Activated CD8-positive, alpha-beta memory T cell treated with anti-CD3 and anti-CD28 coated beads, Interleukin-2, amount 10 ng/mL, durations not matched to agents 7 days and 5 days (primary cell): ENCODE measurements around the gene ENPP5. TPM values are rescaled to one million over a fixed set of nuclear protein-coding genes. Genes with fewer than 3 reads are reported as not detected.
"Not testable (repeated sequence)": the region's sequence is repeated elsewhere in the genome, so short reads cannot be mapped to it uniquely, and the experiment has no call there.

ENCODE experiments used
- ATAC-seq: fragments of 150-1000 bp; cut with Tn5 transposase; one replicate; pipeline ENCODE4 v1.10.0; 2021; ENCODE audit warnings: moderate library complexity
- CTCF ChIA-PET: fragments of 350-600 bp; sonication (Branson Sonifier 250); formaldehyde crosslinking; loops from one replicate; lab custom pipeline; 2021; ENCODE audit warnings: antibody characterized with exemption; lab: Charles Lee
- DNase-seq: peaks from one replicate; pipeline ENCODE4 v3.0.0-alpha.2; 2020
- H3K27ac Mint-ChIP-seq: one replicate; pipeline ENCODE4 v1.8.0; 2021; ENCODE audit warnings: mild to moderate bottlenecking, mixed read lengths
- H3K27me3 Mint-ChIP-seq: one replicate; pipeline ENCODE4 v1.8.0; 2021; ENCODE audit warnings: mixed read lengths
- H3K36me3 Mint-ChIP-seq: one replicate; pipeline ENCODE4 v1.8.0; 2021; ENCODE audit warnings: mild to moderate bottlenecking, mixed read lengths
- H3K4me1 Mint-ChIP-seq: one replicate; pipeline ENCODE4 v1.8.0; 2021; ENCODE audit warnings: mixed read lengths
- H3K4me3 Mint-ChIP-seq: one replicate; pipeline ENCODE4 v1.8.0; 2021; ENCODE audit warnings: mild to moderate bottlenecking, moderate library complexity, mixed read lengths
- H3K9me3 Mint-ChIP-seq: one replicate; pipeline ENCODE4 v1.8.0; 2022; ENCODE audit warnings: low read depth, mixed read lengths
- total RNA-seq, 2 experiments: library from RNA; stranded (reverse); gene quantifications; one replicate each; pipeline ENCODE4 v1.2.3, GENCODE V29; 2021

Gene ENPP5
- total RNA-seq, 2 experiments from 2014 or later = 0.58 TPM; not detected in 1

DNA sequence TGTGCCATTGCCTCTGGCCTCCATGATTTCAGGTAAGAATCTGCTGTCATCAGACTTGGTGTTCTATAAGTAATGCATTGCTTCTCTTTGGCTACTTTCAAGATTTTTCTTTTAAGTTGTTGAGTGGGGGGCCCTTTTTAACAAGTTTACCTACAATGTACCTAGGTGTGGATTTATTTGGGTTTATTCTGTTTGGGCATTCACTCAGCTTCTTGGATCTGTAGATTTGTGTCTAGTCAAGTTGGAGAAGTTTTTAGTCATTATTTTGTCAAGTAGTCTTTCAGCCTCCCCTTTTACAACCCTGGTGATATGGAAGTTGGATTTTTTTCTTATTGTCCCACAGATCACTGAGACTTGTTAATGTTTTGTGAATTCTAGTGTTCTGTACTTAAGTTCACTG, 14.1 kb downstream of the ENPP5 start:
- CTCF ChIA-PET = no interaction called here
- DNase-seq = no peak
- Mint-ChIP-seq H3K27ac (no peak overlapping the region), H3K9me3 (peaks cover 3% of the 10 kb centered on the region), H3K27me3 (peaks cover 12% of the 10 kb centered on the region), H3K4me3 (no peak overlapping the region), H3K36me3 (no peaks in the 10 kb centered on the region), H3K4me1 (no peaks in the 10 kb centered on the region)
- ATAC-seq = no peak

DNA sequence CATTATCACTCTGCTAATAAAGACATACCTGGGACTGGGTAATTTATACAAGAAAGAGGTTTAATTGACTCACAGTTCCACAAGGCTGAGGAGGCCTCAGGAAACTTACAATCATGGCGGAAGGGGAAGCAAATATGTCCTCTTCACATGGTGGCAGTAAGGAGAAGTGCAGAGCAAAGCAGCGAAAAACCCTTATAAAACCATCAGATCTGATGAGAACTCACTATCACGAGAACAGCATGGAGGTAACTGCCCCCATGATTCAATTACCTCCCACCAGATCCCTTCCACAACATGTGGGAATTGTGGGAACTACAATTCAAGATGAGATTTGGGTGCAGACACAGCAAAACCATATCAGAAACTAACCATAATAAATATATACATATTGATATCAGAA, 21.7 kb downstream of the ENPP5 start:
- H3K9me3 Mint-ChIP-seq, H3K27ac Mint-ChIP-seq, ATAC-seq, H3K36me3 Mint-ChIP-seq, DNase-seq, H3K4me3 Mint-ChIP-seq, CTCF ChIA-PET, H3K27me3 Mint-ChIP-seq, H3K4me1 Mint-ChIP-seq: not testable (repeated sequence)

DNA sequence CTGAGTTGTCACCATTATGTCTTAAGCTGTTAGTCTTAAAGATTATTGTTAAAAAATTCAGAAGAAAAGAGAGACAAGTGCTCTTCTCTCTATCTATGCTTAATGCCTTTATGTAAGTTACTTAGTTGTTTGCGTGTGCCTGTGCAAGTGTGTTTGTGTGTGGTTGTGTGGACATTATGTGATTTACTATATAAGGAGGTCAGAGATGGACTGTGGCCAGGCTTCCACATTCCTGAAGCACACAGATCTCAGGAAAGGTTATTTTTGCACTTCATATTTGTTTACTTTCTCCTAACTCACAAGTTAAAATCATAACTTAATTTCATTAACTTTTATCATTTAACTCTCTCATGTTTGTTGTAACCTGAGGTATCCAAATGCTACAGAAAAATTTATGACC, 26.5 kb downstream of the ENPP5 start:
- no peak overlapping the region for H3K27ac Mint-ChIP-seq
- no peaks in the 10 kb centered on the region for H3K27me3 Mint-ChIP-seq
- ATAC-seq (no peak), DNase-seq (no peak)
- H3K36me3 Mint-ChIP-seq = peaks cover 8% of the 10 kb centered on the region
- no peaks in the 10 kb centered on the region for H3K9me3 Mint-ChIP-seq
- peaks cover 6% of the 10 kb centered on the region for H3K4me1 Mint-ChIP-seq
- CTCF ChIA-PET = no interaction called here
- no peak overlapping the region for H3K4me3 Mint-ChIP-seq

DNA sequence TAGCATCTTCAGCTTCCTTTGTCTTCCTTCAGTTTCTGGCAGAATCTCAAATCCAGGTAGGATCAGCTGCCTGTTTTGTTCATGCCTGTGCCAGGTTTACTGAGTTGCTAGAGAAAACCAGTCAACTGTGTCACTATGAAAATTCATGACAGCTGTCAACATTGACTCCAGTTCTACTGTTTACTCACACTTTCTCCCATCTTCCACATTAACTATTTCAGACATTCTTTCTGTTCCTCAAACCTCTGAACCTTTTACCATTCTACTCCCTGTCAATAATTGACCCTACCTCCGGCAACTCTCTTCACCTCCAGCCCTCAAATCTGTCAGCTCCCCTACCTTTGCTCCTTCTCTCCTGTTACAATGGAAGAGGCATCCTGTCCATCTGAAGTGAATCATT, 32.5 kb downstream of the ENPP5 start:
- Mint-ChIP-seq H3K4me3 (no peak overlapping the region), H3K36me3 (peaks cover 10% of the 10 kb centered on the region), H3K27ac (no peak overlapping the region), H3K9me3 (no peaks in the 10 kb centered on the region), H3K4me1 (peaks cover 10% of the 10 kb centered on the region), H3K27me3 (no peaks in the 10 kb centered on the region)
- DNase-seq (no peak), ATAC-seq (no peak)
- CTCF ChIA-PET = interaction anchor here (1.0 to 1.9 kb wide), 2 partner anchors 9 to 42 kb away, joined by 3 to 8 read pairs; partner anchors contain the start of gene ENPP4

DNA sequence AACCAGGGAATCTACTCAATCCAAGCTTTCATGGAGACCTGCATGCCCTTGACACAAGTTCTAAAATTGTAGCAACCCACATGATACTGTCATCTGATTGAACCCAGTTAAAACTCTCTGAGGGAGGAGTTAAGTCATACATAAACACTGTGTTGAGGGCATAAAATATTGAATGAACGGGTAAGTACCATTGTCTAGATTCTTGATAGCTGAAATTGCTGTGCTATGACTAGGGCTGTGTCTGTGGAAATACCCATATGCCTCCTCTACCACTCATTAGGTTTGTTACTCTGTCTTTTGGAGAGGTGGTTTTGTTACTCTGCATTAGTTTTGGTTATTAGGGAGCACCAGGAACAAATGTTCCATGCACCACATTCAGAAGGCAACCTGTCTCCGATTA, 33.4 kb downstream of the ENPP5 start:
- Mint-ChIP-seq H3K9me3 (no peaks in the 10 kb centered on the region), H3K4me3 (no peak overlapping the region), H3K27ac (no peak overlapping the region), H3K27me3 (no peaks in the 10 kb centered on the region), H3K36me3 (peaks cover 5% of the 10 kb centered on the region), H3K4me1 (peaks cover 12% of the 10 kb centered on the region)
- DNase-seq = no peak
- CTCF ChIA-PET = no interaction called here
- no peak for ATAC-seq

DNA sequence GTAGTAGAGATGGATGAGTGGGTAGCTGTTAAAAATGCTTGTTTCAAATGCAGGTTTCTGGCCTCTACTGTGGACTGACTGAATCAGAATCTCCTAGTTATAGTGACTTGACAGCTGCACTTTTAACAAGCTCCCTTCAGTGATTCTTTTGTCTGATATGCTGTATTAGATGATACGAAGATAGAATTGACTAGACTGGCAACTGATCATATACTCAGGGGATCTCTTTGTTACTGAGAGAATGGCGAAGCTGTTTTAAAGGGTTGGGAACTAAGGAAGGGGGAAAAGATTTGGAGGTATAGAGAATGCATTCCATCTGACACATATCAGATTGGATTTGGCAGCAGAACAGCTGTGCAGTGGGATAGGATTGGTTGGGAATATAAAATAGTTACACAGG, 33.9 kb downstream of the ENPP5 start:
- no peak for DNase-seq
- no peak overlapping the region for H3K27ac Mint-ChIP-seq
- peaks cover 7% of the 10 kb centered on the region for H3K36me3 Mint-ChIP-seq
- no peaks in the 10 kb centered on the region for H3K27me3 Mint-ChIP-seq
- no peak for ATAC-seq
- peaks cover 12% of the 10 kb centered on the region for H3K4me1 Mint-ChIP-seq
- H3K4me3 Mint-ChIP-seq = no peak overlapping the region
- CTCF ChIA-PET = no interaction called here
- no peaks in the 10 kb centered on the region for H3K9me3 Mint-ChIP-seq

DNA sequence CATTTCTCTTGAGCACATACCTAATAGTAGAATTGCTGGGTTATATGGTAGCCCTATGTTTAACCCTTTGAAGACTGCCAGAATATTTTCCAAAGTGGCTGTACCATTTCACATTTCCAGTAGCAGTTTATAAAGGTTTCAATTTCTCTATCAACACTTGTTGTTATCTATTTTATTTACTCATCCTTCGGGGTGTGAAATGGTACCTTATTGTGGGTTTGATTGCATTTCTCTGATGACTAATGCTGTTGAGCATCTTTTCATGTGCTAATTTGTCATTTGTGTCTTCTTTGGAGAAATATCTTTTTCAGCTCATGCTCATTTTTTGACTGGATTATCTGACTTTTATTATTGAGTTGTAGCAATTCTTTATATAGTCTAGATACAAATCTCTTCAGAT, 35.6 kb downstream of the ENPP5 start:
- no peak overlapping the region for H3K27ac Mint-ChIP-seq
- CTCF ChIA-PET = no interaction called here
- peaks cover 7% of the 10 kb centered on the region for H3K36me3 Mint-ChIP-seq
- DNase-seq (no peak), ATAC-seq (no peak)
- H3K4me1 Mint-ChIP-seq = peaks cover 14% of the 10 kb centered on the region
- no peaks in the 10 kb centered on the region for H3K9me3 Mint-ChIP-seq
- no peak overlapping the region for H3K4me3 Mint-ChIP-seq
- H3K27me3 Mint-ChIP-seq = no peaks in the 10 kb centered on the region

DNA sequence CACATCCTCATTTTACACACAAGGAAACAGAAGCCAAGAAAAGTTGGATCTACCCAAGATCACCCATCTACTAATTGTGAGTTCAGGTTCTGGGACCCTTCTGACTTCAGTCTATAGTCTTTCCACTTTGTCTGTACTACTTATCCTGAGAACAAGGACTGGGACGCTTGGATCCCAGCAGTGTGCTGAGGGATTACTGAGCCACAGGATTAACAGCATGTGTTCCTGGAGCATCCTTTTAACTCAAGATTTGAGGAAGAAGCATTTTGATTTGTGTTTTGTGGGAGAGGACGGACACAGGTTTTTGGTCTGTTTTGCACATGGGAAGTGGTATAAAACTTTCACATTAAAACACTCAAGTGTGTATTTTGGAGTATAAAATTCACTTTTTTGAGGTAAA, 36.6 kb downstream of the ENPP5 start:
- no peaks in the 10 kb centered on the region for H3K9me3 Mint-ChIP-seq

DNA sequence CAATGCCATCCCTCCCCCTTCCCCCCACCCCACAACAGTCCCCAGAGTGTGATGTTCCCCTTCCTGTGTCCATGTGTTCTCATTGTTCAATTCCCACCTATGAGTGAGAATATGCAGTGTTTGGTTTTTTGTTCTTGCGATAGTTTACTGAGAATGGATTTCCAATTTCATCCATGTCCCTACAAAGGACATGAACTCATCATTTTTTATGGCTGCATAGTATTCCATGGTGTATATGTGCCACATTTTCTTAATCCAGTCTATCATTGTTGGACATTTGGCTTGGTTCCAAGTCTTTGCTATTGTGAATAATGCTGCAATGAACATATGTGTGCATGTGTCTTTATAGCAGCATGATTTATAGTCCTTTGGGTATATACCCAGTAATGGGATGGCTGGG, 39.5 kb downstream of the ENPP5 start:
- DNase-seq, H3K27ac Mint-ChIP-seq, CTCF ChIA-PET, H3K27me3 Mint-ChIP-seq, H3K36me3 Mint-ChIP-seq, H3K4me3 Mint-ChIP-seq, ATAC-seq, H3K9me3 Mint-ChIP-seq: not testable (repeated sequence)
- H3K4me1 Mint-ChIP-seq = peaks cover 31% of the 10 kb centered on the region

More for the DNA sequence above, 36.6 kb downstream of the ENPP5 start:
- H3K4me1 Mint-ChIP-seq = peaks cover 14% of the 10 kb centered on the region
- H3K27ac Mint-ChIP-seq = no peak overlapping the region
- H3K27me3 Mint-ChIP-seq = no peaks in the 10 kb centered on the region
- peaks cover 7% of the 10 kb centered on the region for H3K36me3 Mint-ChIP-seq
- DNase-seq (no peak), ATAC-seq (no peak)
- H3K4me3 Mint-ChIP-seq = no peak overlapping the region
- CTCF ChIA-PET = no interaction called here

DNA sequence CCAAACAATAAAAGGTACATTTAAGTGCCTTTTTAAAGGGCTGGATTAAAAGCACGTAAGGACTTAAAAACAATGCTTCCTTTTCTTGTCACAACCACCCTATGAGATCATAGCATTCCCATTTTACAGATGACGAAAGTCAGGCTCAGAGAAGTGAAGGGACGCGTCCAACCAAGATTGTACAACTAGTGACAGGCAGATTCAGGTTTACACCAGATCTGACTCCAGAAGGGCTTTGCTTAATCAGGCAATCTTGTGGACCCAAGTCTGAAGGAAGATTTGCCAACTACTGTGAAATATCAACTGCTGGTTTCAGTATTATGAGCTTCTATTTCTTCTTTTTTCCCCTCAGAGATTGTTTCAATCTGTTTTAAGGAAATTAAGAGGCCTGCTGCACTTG, 40.1 kb downstream of the ENPP5 start:
- peak overlapping the region; percentile 87 for H3K27ac Mint-ChIP-seq
- peaks cover 31% of the 10 kb centered on the region for H3K4me1 Mint-ChIP-seq
- peak overlapping the region; percentile 84 for H3K4me3 Mint-ChIP-seq
- H3K9me3 Mint-ChIP-seq = no peaks in the 10 kb centered on the region
- H3K36me3 Mint-ChIP-seq = peaks cover 5% of the 10 kb centered on the region
- no peaks in the 10 kb centered on the region for H3K27me3 Mint-ChIP-seq
- CTCF ChIA-PET = interaction anchor here (1.1 to 2.3 kb wide), 2 partner anchors 9 to 16 kb away, joined by 3 to 6 read pairs; no protein-coding TSS in a partner anchor
- no peak for DNase-seq
- ATAC-seq = no peak

DNA sequence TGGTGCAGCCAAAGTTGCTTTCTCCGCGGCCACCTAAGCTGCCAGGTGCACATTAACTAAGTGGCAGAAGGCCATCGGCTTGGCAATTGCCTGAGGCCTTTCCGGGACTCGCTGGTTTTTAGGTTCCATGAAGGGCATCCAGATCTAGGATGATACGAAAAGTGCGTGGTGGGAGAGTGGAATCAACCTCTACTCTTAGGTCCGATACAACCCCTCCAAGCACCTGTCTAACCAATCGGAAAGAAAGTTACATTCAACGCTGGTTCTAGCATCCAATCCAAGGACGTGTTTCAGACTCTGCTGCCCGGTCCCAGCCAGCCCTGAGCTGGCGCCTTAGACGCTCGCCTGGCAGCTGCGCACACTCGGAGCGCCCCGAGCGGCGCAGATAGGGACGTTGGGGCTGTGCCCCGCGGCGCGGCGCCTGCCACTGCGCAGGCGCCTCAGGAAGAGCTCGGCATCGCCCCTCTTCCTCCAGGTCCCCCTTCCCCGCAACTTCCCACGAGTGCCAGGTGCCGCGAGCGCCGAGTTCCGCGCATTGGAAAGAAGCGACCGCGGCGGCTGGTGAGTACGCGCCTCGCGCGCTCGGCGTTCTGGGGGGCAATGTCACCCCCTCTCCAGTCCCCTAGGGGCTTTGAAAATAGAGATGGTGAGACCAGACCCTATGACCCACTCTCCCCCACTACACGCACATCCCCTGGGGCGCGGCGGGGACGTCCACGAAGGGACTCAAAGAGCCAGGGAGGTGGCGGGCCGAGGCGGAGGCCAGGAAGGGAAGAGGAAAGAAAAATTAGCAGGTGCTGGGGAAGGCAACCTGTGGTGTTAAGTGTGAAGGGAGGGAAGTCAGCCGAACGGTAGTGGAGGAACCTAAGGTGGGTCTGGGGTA, 40.9 kb downstream of the ENPP5 start, which contains the start of gene ENPP4:
ENPP4 (plus strand) TSS at position 361 of the 883 bp plus-strand sequence. CDS start 9,595 bp downstream, outside the sequence.
- H3K4me3 Mint-ChIP-seq = peak within 1 kb of the TSS; percentile 84
- peak within 1 kb of the TSS; percentile 87 for H3K27ac Mint-ChIP-seq
- peak; percentile 93 for DNase-seq
- no peaks in the 10 kb centered on the region for H3K27me3 Mint-ChIP-seq
- peak; percentile 100 for ATAC-seq
- H3K36me3 Mint-ChIP-seq = peaks cover 5% of the 10 kb centered on the region
- peaks cover 30% of the 10 kb centered on the region for H3K4me1 Mint-ChIP-seq
- H3K9me3 Mint-ChIP-seq = no peaks in the 10 kb centered on the region
- CTCF ChIA-PET = interaction anchor here (1.1 to 2.3 kb wide), 9 partner anchors 9 to 202 kb away, joined by 3 to 8 read pairs (median 4); no protein-coding TSS in a partner anchor

DNA sequence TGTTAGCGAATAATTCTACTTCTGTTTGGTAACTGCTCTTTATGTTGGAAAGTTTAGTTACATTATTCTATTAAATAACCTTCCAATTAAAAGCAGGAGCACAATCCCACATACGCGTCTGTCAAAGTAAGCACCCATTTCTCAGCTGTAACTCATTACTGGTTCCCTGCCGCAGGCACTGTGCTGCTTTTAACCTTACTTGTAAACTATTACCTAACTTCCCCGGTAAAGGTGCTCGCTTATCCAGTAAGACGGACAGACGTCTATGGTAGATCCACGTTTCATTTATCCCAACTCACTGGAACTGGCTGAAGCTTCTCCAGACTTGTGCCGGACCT, 41.5 kb downstream of the ENPP5 start:
- CTCF ChIA-PET = interaction anchor here (0.7 to 2.3 kb wide), 9 partner anchors 10 to 201 kb away, joined by 3 to 8 read pairs (median 4); no protein-coding TSS in a partner anchor

DNA sequence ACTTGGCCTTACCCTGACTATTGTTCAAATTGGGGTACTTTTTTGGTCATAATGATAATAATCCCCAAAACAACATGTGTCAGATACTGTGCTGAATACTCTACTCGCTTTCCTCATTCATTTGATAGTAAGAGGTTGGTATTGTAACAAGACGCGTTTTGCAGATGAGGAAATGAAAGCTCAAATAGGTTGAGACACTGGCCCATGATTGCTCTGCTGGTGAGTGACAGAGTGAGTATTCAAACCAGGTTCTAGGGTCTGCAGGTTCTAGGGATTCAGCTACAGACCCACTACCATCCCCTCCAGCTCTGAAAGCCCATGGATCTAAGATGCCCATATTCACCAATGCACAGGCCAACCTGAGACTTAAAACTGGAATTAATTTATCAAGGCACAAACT, 42.3 kb downstream of the ENPP5 start:
- CTCF ChIA-PET = interaction anchor here (0.7 to 2.2 kb wide), 5 partner anchors 10 to 197 kb away, joined by 3 to 8 read pairs (median 6); partner anchors contain the start of gene ENPP5
- Mint-ChIP-seq H3K4me3 (peak overlapping the region; percentile 54), H3K27me3 (no peaks in the 10 kb centered on the region), H3K4me1 (peaks cover 28% of the 10 kb centered on the region), H3K27ac (no peak overlapping the region), H3K36me3 (peaks cover 6% of the 10 kb centered on the region), H3K9me3 (no peaks in the 10 kb centered on the region)
- no peak for DNase-seq
- no peak for ATAC-seq

More for the DNA sequence above, 41.5 kb downstream of the ENPP5 start:
- Mint-ChIP-seq H3K9me3 (no peaks in the 10 kb centered on the region), H3K4me3 (peak overlapping the region; percentile 84), H3K27me3 (no peaks in the 10 kb centered on the region), H3K4me1 (peaks cover 29% of the 10 kb centered on the region), H3K27ac (peak overlapping the region; percentile 81), H3K36me3 (peaks cover 5% of the 10 kb centered on the region)
- ATAC-seq = peak; percentile 20
- DNase-seq = no peak

DNA sequence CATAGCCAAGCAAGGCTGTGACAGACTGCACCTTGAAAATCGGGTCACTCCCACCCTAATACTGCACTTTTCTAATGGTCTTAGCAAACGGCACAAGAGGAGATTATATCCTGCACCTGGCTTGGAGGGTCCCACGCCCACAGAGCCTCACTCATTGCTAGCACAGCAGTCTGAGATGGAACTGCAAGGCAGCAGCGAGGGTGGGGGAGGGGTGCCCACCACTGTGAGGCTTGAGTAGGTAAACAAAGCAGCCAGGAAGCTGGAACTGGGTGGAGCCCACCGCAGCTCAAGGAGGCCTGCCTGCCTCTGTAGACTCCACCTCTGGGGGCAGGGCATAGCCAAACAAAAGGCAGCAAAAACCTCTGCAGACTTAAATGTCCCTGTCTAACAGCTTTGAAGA, 51.1 kb downstream of the ENPP5 start:
- Mint-ChIP-seq H3K27ac (peak overlapping the region; percentile 57), H3K36me3 (peaks cover 36% of the 10 kb centered on the region), H3K4me1 (peaks cover 17% of the 10 kb centered on the region)
- ATAC-seq, H3K27me3 Mint-ChIP-seq, H3K4me3 Mint-ChIP-seq, H3K9me3 Mint-ChIP-seq: not testable (repeated sequence)
- CTCF ChIA-PET = interaction anchor here (0.8 kb wide), 1 partner anchor 14 kb away, joined by 3 read pairs; no protein-coding TSS in a partner anchor
- DNase-seq = peak; percentile 51
